Peyer's patch (tissue), 4 donors: ENCODE measurements around the gene XPNPEP2. TPM values are rescaled to one million over a fixed set of nuclear protein-coding genes. Genes with fewer than 3 reads are reported as not detected.

Source experiments
- DNase-seq, 3 donors: peaks; one replicate each; pipeline ENCODE4 v3.0.0-alpha.2; 2017 to 2019
- H3K27ac ChIP-seq, 4 donors: fragments of 200-600 bp; sonication (generic); one replicate each; pipeline ENCODE4 v1.5.1; 2016 to 2019
- H3K27me3 ChIP-seq, 2 donors: fragments of 200-600 bp; sonication (generic); one replicate each; pipeline ENCODE4 v1.5.1; 2019
- H3K36me3 ChIP-seq, 3 donors: fragments of 200-600 bp; sonication (generic); one replicate each; pipeline ENCODE4 v1.5.1; 2016 to 2019
- H3K4me1 ChIP-seq, 4 donors: fragments of 200-600 bp; sonication (generic); one replicate each; pipeline ENCODE4 v1.5.1; 2016 to 2019
- H3K4me3 ChIP-seq, 4 donors: fragments of 200-600 bp; sonication (generic); 1 replicate in 3 of 4; 2 replicates in 1 of 4; pipeline ENCODE4 v1.5.1; 2016 to 2019; ENCODE audit warnings: mild to moderate bottlenecking in 1 of 4
- H3K9me3 ChIP-seq, 4 donors: fragments of 200-600 bp; sonication (generic); one replicate each; pipeline ENCODE4 v1.5.1; 2016 to 2019; ENCODE audit warnings: mild to moderate bottlenecking in 1 of 4
- CTCF ChIP-seq, 6 experiments: fragments of 450-650 bp in 4 of 6; fragments of 200-600 bp in 2 of 6; sonication (generic) in 1 of 6; IDR thresholded peaks; one replicate each; pipeline ENCODE4 v1.5.1; 2017 to 2019; ENCODE audit warnings: antibody characterized with exemption in 6 of 6, mild to moderate bottlenecking in 3 of 6, moderate library complexity in 1 of 6
- POLR2A ChIP-seq, 2 donors: fragments of 450-650 bp; IDR thresholded peaks; one replicate each; pipeline ENCODE4 v1.5.1; 2017; ENCODE audit warnings: antibody characterized with exemption in 2 of 2, mild to moderate bottlenecking in 2 of 2, moderate library complexity in 2 of 2
- total RNA-seq, 4 donors: library from RNA; depleted of rRNA; stranded (reverse); fragments of >200 nt; gene quantifications; one replicate each; pipeline ENCODE4 v1.1.0, GENCODE V29; 2016

Gene XPNPEP2
- total RNA-seq, 4 donors from 2014 or later = 5.8 to 875 (median 803) TPM

GRCh38 chrX:129749069-129749468, 10.3 kb downstream of the XPNPEP2 start:
- no peak overlapping the region for H3K4me3 ChIP-seq
- no peaks in the 10 kb centered on the region for H3K9me3 ChIP-seq
- DNase-seq = no peak
- TF ChIP-seq POLR2A (IDR thresholded peaks at IDR 0.05) (no peak), CTCF (IDR thresholded peaks at IDR 0.05) (no peak)
- no peaks in the 10 kb centered on the region for H3K4me1 ChIP-seq
- H3K27me3 ChIP-seq = no peaks in the 10 kb centered on the region
- H3K27ac ChIP-seq = no peak overlapping the region
- no peaks in the 10 kb centered on the region for H3K36me3 ChIP-seq

GRCh38 chrX:129750971-129751370, 12.2 kb downstream of the XPNPEP2 start:
- Histone ChIP-seq H3K9me3 (no peaks in the 10 kb centered on the region), H3K36me3 (no peaks in the 10 kb centered on the region), H3K4me1 (no peaks in the 10 kb centered on the region), H3K27ac (no peak overlapping the region), H3K27me3 (no peaks in the 10 kb centered on the region), H3K4me3 (no peak overlapping the region)
- DNase-seq = no peak
- TF ChIP-seq POLR2A (IDR thresholded peaks at IDR 0.05) = no peak
- no peak for TF ChIP-seq CTCF (IDR thresholded peaks at IDR 0.05)

- H3K9me3 ChIP-seq = no peaks in the 10 kb centered on the region
- no peak overlapping the region for H3K4me3 ChIP-seq
These were observed 15.6 kb downstream of the XPNPEP2 start for GRCh38 chrX:129754056-129755024.

GRCh38 chrX:129755779-129756650, 17.2 kb downstream of the XPNPEP2 start:
- Histone ChIP-seq H3K27ac (no peak overlapping the region), H3K4me3 (no peak overlapping the region), H3K36me3 (no peaks in the 10 kb centered on the region), H3K4me1 (peaks cover 0 to 8% (median 0%) of the 10 kb centered on the region in 4 donors), H3K9me3 (no peaks in the 10 kb centered on the region), H3K27me3 (no peaks in the 10 kb centered on the region)
- DNase-seq = no peak
- TF ChIP-seq POLR2A (IDR thresholded peaks at IDR 0.05) (no peak), CTCF (IDR thresholded peaks at IDR 0.05) (peak in 1 of 6 experiments; percentile 19)

More at GRCh38 chrX:129754056-129755024, 15.6 kb downstream of the XPNPEP2 start:
- Histone ChIP-seq H3K27ac (no peak overlapping the region), H3K4me1 (peaks cover 0 to 8% (median 0%) of the 10 kb centered on the region in 4 donors), H3K36me3 (no peaks in the 10 kb centered on the region), H3K27me3 (no peaks in the 10 kb centered on the region)
- TF ChIP-seq POLR2A (IDR thresholded peaks at IDR 0.05) = no peak
- peak in 4 of 6 experiments; percentile 11 to 44 (median 31) for TF ChIP-seq CTCF (IDR thresholded peaks at IDR 0.05)
- no peak for DNase-seq

GRCh38 chrX:129759576-129760061, 20.8 kb downstream of the XPNPEP2 start:
- H3K27ac ChIP-seq = peak overlapping the region in 3 of 4 donors; percentile 32 to 69 (median 44)
- H3K4me3 ChIP-seq = no peak overlapping the region
- H3K4me1 ChIP-seq = peaks cover 0 to 8% (median 0%) of the 10 kb centered on the region in 4 donors
- peak in 2 of 3 donors; percentile 53 to 74 for DNase-seq
- H3K27me3 ChIP-seq = no peaks in the 10 kb centered on the region
- no peaks in the 10 kb centered on the region for H3K9me3 ChIP-seq
- no peaks in the 10 kb centered on the region for H3K36me3 ChIP-seq
- TF ChIP-seq CTCF (IDR thresholded peaks at IDR 0.05) (peak in 1 of 6 experiments; percentile 16), POLR2A (IDR thresholded peaks at IDR 0.05) (no peak)
